GM21526 (cell line): ENCODE measurements around the gene GPRC5D.

Experiments
- ATAC-seq: cut with Tn5 transposase; IDR thresholded peaks from one replicate; pipeline ENCODE4 v1.9.1; 2021; ENCODE audit warnings: moderate library complexity; ENCODE audit not compliant: unreplicated experiment, low FRiP score

GPRC5D gene

GRCh38 chr12:12941450-12942350 is 10.3 kb downstream of the GPRC5D start:
- ATAC-seq, result no peak

DNA sequence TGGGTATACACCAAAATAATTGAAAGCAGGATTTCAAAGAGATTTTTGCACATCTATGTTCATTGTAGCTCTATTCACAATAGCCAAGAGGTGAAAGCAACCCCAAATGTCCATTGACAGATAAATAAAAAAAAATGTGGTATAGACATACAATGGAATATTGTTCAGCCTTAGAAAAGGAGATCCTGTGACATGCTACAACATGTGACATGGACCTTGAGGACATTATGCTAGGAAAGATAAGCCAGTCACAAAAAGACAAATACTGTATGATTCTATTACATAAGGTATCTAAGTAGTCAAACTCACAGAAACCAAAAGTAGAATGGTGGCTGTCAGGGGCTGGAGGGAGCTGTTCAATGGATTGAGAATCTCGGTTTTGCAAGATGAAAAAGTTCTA is 12.1 kb downstream of the GPRC5D start:
- ATAC-seq, result no peak

DNA sequence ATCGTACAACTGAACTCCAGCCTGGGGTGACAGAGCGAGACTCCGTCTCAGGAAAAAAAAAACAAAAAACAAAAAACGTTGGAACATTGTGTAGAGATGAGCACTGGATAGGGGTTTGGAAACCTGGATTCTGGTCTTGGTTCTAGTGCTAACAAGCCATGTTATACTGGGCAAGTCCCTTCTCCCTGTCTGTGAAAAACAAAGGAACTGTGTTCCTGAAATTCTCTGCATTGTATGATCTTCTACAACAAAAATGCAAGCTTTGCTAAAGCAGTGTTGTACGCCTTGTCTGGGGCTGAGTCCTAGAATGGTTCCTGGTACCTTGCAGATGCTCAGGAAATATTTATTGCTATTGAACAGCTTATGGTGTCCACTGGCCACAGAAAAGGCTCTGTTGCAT is 13.4 kb downstream of the GPRC5D start:
- ATAC-seq, result no peak

GRCh38 chr12:12936983-12937491 is 14.9 kb downstream of the GPRC5D start:
- no peak for ATAC-seq

DNA sequence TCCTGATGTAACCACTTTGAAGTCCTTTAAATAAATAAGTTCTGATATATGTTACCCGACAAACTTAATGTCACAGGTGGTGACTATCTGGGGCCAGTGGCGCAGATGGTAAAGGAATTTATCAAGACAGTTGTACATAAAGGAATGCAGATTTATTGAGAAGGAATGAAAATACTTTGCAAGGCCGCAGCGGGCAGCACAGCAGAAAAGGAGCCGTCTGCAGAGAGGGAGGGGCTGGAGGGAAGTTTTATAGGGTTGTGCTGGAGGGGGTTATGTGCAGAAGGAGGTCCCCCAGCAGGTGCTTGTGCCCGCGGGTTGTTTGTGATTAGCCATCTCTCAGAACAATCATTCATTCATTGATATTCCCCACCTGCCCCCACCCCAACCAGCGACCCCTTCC is 17.4 kb downstream of the GPRC5D start:
- no peak for ATAC-seq

DNA sequence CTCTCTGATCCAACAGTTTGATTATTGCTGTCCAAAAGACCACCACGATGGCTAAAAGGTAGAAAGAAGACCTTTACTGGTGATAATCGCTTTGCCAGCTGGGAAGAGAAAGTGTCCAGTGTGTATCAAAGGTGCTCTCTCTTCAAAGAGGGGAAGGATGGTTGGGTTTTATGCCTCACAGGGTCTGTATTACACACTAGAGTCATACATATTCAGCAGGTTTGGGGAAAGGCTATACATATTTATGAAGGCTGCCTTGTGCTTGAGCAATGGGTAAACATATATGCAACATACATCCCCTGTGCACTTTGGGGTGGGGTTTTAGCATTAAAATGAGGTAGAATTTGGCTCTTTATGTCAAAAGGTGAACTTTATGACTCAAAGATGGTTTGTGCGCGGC is 18.2 kb downstream of the GPRC5D start:
- no peak for ATAC-seq

DNA sequence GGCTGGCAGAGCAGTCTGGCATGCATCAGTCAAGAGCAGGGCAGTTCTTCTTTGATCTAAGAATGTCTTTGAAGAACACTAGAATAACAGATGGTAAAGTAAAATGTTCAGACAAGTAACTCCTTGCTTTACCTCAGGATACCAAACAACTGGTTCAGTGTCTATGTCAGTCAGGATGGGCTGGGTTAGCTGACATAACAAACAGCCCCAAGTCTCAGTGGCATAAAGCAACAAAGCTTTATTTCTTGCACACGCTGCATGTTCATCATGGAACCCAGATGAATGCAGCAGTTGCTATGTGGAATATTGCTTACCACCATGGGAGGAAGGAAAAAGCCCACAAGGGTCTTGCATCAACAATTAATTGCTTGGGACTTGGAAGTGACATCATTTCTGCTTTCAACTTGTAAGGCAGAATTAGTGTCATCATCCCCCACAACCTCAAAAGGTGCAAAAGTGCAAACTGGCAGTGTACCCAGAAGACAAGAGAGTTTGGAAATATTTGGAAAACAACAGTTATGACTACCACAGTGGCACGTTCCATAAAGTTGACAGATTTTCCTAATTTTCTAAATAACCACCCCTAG is 21.2 kb downstream of the GPRC5D start:
- ATAC-seq, result no peak

GRCh38 chr12:12929696-12930095 is 22.3 kb downstream of the GPRC5D start:
- ATAC-seq, result no peak

GRCh38 chr12:12927211-12928079 is 24.5 kb downstream of the GPRC5D start:
- ATAC-seq, result no peak

- no peak for ATAC-seq
Observed at GRCh38 chr12:12926571-12927071, 25.3 kb downstream of the GPRC5D start.

DNA sequence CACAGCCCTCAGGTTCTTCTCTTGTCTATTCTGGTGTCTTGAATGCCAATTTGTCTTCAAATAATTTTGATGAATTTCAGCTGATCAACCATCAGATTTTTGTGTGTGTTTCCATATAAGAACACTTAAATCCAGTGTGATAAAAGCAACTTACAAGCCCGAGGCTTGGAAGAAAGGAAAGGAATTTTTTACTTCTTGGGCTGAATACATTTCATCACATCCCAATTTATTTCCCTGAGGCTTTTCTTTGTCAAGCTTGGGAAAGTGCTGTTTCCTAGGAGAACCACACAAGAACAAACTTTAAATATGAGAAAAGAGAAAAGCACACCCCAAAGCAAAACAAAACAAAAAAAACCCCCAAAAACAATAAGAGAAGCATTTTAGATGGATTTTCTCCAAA is 26.6 kb downstream of the GPRC5D start:
- no peak for ATAC-seq

DNA sequence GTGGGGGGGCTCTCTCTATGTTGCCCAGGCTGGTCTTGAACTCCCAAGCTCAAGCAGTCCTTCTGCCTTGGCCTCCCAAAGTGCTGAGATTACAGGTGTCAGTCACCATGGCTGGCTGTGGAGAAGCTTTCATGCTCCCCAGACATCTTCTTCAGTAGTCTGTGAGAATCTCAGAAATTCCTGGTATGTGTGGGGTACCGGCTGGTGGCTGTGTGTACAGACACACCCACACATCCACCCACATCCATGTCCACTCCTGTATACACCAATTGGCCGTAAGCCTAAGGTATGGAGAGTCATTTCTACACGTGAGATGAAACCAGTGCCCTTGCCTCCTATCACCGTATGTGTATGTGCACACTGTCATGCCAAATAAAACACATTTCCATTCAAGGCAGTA is 27.8 kb downstream of the GPRC5D start:
- no peak for ATAC-seq

- ATAC-seq, result no peak
Observed at GRCh38 chr12:12922978-12923377, 29.0 kb downstream of the GPRC5D start.

DNA sequence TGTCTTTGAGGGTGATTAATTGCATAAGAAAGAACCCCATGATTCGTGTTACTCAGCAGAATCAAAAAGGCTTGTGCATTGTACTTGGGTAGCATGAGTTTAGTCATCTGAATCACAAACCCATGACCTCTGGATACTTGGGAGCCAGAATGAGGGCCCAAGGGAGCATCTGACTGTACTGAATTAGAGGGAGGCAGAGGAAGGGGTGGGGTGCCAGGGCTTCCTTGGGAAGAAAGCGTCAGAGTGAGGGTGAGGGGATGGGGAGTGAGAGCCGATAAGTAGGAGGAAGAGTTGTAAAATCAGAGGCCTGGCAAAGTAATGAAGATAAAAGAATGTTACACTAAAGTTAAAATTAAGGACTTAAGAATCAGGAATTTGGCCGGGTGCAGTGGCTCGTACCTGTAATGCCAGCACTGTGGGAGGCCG is 29.8 kb downstream of the GPRC5D start:
- ATAC-seq, result no peak

- no peak for ATAC-seq
Observed at GRCh38 chr12:12919666-12920435, 32.1 kb downstream of the GPRC5D start.

- no peak for ATAC-seq
Observed at GRCh38 chr12:12918781-12919389, 33.1 kb downstream of the GPRC5D start.

- ATAC-seq, result no peak
Observed at GRCh38 chr12:12917517-12917916, 34.5 kb downstream of the GPRC5D start.

- ATAC-seq, result peak; percentile 88
Observed at GRCh38 chr12:12916135-12916944, 35.6 kb downstream of the GPRC5D start.

GRCh38 chr12:12915656-12916055 is 36.3 kb downstream of the GPRC5D start:
- no peak for ATAC-seq
